GM18870 (cell line): ENCODE results near the gene EFCAB8.
"Not testable (repeated sequence)": the region's sequence is repeated elsewhere in the genome, so short reads cannot be mapped to it uniquely, and the experiment has no call there.

ENCODE experiments used
- ATAC-seq: cut with Tn5 transposase; IDR thresholded peaks from one replicate; pipeline ENCODE4 v1.9.1; 2021; ENCODE audit warnings: moderate library complexity; ENCODE audit not compliant: unreplicated experiment

The EFCAB8 gene

DNA sequence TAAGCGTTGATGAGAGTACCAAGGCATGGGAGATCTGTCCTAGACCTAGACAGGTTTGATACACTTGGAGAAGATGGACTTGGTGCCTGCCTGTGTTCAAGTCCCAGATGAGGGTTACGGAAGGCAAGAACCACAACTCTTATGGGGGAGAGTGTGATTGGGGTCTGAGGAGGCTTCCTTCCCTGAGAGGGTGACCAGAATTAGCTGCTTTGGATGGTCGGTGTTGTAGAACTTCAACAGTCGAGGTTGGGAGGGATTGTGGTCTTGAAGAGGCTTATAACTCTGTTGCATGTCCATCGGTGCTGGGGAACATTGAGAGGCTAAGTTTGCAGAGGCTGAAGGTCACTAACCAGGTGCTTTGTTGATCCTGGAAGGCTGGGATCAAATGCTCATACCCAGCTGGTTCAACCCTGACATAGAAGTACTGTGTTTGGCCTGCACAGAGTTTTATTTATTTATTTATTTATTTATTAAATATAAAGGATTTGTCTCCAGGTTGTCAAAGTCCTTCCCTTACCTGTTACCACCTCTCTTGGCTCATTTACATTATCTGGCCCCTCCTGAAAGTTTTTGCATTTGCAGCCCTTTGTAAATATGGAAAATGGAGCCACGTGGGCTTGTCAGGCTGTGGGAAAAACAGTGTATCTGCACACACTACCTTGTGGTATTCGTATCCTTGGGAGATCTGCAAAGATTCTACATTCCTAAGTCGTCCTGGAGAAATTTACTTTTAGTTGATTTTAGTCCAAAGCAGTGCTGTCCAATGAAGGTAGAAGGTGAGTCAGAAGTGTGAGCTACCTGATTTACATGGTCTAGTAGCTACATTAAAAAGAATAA, 15.8 kb upstream of the EFCAB8 start:
- no peak for ATAC-seq

DNA sequence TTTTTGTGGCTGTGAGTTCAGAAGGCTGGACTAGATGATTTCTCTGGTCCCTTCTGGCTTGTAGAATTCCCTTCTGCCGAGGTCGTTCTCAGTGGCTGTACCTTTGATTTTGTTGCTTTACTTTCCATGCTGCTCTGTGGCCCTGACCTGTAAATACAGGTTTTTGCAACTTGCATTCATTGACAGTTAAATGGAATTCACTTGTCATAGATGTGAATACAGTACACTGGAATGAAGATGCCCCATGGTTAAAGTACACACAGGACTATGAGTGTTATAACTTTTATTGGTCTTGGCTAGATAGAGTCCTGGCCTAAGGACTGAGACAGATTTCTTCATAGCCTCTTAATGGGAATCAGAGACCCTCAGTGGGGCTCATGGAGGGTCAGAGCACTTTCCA, 12.9 kb upstream of the EFCAB8 start:
- no peak for ATAC-seq

GRCh38 chr20:32846852-32847251, 11.9 kb upstream of the EFCAB8 start:
- no peak for ATAC-seq

DNA sequence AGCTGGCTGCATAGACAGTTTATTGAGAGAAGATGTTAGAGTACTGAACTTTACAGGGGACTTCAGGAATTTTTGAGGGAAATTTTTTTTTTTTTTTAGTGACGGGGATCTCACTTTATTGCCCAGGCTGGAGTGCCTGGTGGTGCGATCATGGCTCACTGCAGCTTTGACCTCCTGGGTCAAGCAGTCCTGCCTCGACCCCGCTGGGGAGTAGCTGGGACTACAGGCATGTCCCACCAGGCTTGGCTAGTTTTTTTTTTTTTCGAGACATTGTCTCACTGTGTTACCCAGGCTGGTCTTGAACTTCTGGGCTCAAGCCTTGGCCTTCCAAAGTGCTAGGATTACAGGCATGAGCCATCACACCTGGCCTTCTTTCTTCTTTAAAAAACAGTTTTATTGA, 10.8 kb upstream of the EFCAB8 start:
- ATAC-seq, result no peak

- no peak for ATAC-seq
Measured at GRCh38 chr20:32848846-32849245, 9.9 kb upstream of the EFCAB8 start.

GRCh38 chr20:32849577-32849976, 9.1 kb upstream of the EFCAB8 start:
- ATAC-seq, result no peak

- ATAC-seq, result no peak
Measured at GRCh38 chr20:32855387-32855786, 3.3 kb upstream of the EFCAB8 start.

- no peak for ATAC-seq
Measured at GRCh38 chr20:32858189-32858588, 534 bp upstream of the EFCAB8 start.

- no peak for ATAC-seq
Measured at GRCh38 chr20:32861446-32861845, 2.7 kb downstream of the EFCAB8 start.

DNA sequence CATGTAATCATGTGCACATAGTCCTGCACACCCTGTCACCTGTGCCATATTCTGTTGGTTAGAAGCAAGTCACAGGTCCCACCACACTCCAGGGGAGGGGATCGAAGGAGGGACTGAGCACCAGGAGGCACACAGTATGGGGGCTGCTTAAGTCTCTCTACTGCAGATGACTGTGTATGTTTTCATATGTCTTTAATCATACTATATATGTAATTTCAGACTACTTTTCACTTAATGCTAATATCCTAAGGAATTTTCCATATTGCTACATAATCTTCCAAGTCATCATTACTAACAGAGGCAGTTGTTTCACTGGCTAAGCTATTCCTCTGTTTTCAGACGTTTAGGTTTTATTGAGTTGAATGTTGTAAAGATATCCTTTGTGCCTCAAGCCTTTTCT, 10.8 kb downstream of the EFCAB8 start:
- ATAC-seq, result no peak

DNA sequence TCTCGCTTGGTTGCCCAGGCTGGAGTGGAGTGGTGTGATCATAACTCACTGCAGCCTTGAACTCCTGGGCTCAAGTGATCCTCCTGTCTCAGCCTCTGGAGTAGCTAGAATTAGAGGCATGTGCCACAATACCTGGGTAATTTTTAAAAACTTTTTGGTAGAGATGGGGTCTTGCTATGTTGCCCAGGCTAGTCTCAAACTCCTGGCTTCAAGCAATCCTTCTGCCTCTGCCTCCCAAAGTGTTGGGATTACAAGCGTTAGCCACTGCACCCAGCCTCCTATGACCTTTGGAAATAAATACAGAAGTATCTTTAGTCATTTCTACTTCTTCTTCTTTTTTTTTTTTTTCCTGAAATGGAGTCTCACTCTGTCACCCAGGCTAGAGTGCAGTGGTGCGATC, 11.8 kb downstream of the EFCAB8 start:
- not testable (repeated sequence) for ATAC-seq

DNA sequence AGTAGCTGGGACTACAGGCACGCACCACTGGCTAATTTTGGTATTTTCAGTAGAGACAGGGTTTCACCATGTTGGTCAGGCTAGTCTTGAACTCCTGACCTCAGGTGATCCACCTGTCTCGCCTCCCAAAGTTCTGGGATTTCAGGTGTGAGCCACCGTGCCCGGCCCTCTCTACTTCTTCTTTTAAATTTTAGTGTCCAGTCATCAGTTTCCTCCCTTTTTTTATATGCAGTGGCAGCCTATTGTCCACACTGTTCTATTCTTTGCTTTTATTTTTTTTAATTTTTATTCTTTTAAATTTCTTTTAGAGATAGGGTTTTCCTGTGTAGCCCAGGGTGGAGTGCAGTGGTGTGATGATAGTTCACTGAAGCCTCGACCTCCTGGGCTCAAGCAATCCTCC, 12.3 kb downstream of the EFCAB8 start:
- no peak for ATAC-seq

DNA sequence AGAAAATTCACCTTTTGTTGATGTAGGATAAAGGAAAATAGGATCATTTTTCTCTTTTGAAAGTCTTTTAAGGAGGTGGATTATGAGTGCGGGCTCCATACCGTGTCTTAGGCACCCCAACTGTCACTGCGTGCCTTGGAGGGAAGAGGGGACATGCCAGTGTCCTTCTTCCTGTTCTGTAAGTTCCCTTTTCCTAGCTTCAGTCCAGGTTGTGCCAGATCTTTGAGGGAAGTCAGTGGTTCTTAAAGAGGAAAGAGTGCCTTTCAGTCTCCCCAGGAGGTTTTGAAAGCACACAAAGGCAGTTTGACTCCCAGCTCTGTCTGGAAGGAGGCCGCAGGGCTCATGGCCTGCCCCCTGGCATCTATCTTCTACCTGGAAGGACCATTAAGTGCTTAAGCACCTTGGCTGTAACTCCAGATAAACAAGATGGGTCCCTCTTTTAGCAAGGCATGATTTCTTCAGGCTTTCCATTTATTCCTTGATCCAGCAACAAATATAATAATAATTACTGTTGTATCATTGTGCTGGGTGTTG, 13.0 kb downstream of the EFCAB8 start:
- no peak for ATAC-seq

DNA sequence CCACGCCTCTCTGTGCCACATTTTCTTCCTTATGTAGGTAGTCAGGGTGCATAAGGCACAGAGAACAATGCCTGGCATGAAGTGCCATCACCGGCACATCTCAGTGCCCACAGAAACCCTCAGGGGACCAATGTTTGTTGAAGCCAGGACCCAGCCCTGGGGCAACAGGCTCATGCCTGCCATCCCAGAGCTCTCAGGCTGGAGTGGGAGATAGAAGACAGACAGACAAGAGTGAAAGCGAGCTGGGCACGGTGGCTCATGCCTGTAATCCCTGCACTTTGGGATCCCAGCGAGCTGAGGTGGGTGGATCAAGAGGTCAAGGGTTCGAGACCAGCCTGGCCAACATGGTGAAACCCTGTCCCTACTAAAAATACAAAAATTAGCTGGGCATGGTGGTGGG, 13.5 kb downstream of the EFCAB8 start:
- no peak for ATAC-seq

DNA sequence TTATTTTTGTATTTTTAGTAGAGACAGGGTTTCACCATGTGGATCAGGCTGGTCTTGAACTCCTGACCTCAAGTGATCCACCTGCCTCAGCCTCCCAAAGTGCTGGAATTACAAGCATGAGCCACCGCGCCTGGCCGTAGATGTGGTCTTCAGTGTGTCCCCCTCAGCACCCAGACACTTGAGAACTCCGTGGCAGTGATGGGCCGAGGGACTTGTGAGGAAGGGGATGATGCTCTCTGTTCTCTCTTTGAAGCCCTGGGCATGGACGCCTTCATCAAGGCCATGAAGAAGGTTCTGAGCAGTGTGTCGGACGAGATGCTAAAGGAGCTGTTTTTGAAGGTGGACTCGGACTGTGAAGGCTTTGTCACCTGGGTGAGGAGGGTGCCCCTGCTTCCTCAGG, 16.9 kb downstream of the EFCAB8 start:
- ATAC-seq, result no peak

DNA sequence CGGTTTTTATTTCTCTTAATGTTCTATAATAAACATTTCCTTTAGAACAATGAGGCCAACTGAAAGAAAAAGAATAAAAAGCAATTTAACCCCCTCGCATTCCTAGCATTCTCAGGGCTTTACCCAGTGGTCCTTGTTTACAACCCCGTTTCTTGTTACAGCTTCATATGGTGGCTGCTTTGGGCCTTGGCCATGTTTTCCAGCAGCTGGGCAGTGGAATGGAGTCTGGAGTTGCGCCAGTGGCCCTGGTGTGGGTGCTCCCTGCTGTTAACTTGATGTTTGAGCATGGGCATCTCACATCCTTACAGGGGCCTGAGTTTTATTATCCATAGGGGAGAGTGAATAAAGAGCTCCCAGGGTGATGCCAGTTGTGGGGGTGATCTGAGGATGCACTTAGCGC, 18.8 kb downstream of the EFCAB8 start:
- no peak for ATAC-seq

- ATAC-seq, result no peak
Measured at GRCh38 chr20:32878820-32879219, 20.1 kb downstream of the EFCAB8 start.

GRCh38 chr20:32879538-32879937, 20.8 kb downstream of the EFCAB8 start:
- ATAC-seq, result no peak

GRCh38 chr20:32880635-32881034, 21.9 kb downstream of the EFCAB8 start:
- no peak for ATAC-seq

DNA sequence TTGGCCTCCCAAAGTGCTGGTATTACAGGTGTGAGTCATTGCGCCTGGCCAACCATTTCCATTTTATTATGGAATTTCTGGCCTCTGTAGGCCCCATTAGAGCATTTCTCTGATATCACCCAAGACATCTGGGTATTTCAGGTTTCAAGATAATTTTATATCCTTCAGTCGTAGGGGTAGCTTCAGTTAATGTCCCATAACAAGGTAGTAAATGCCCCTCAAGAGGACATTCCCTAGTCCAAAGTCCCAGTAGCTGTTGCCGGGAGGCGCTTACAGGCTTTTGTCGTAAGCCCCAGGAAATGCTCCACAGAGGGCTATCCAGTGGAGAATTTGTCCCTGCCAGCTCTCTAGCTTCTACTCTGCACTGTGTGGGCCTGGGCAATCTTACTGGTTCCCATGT, 24.4 kb downstream of the EFCAB8 start:
- no peak for ATAC-seq

- no peak for ATAC-seq
Measured at GRCh38 chr20:32885185-32885584, 26.5 kb downstream of the EFCAB8 start.

DNA sequence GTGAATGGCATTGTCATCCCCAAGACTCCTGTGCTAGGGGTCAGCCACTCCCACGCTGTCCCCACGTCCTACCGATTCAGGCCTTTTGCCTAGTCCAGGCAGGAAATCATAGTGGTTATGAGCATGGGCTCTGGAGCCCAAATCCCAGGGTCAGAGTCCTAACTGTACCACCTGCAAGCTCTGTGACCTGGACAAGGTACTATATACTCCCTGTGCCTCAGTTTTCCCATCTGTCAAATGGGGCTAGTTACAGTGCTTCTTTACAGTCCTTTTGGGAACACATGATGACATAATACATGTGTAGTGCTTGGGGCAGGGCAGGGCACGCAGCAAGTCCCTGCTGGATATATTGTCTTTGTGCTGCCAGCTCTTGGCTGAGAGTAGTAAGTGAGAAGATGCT, 27.2 kb downstream of the EFCAB8 start:
- no peak for ATAC-seq

DNA sequence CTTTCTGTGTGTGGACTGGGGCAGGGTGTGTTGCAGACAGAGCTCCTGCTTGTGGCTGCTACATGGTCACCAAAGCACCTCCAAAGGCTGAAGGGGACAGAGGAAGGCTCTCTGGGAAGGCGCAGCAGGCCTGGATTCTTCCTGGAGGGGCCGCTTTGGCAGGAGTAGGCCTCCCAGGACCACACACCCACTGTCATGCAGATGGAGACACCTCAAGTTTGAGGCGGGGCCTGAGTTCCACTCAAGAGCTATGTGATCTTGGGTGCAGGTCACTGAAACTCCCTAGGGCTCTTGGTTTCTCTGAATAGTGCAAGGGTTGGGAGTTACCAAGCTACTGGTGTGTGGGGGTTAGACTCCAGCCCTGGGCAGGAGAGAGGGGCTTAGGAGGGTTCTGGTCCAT, 27.9 kb downstream of the EFCAB8 start:
- no peak for ATAC-seq
